GM12878 (cell line): ENCODE data around the gene PGM5. TPM values are rescaled to one million over a fixed set of nuclear protein-coding genes. Genes with fewer than 3 reads are reported as not detected.

Experiments
- ASH2L ChIP-seq: fragments of 300-600, 200-600 bp; sonication (generic); IDR thresholded peaks from 2 replicates; pipeline ENCODE4 v1.6.1; 2017; ENCODE audit warnings: low read depth, mild to moderate bottlenecking, borderline replicate concordance
- CBX5 ChIP-seq: sonication (generic); IDR thresholded peaks from 2 replicates; pipeline ENCODE4 v1.6.1; 2016; ENCODE audit warnings: low read depth, moderate library complexity, mild to moderate bottlenecking, inconsistent platforms
- DPF2 ChIP-seq: fragments of 450-650 bp; IDR thresholded peaks from 2 replicates; pipeline ENCODE4 v1.6.1; 2017; ENCODE audit warnings: mild to moderate bottlenecking
- E2F4 ChIP-seq: IDR thresholded peaks from 2 replicates; pipeline ENCODE4 v1.6.1; 2012; ENCODE audit warnings: low read depth, low read length, improper control_type of control experiment
- E2F8 ChIP-seq: fragments of 450-650 bp; IDR thresholded peaks from 2 replicates; pipeline ENCODE4 v1.6.1; 2018; ENCODE audit warnings: mild to moderate bottlenecking, low read depth, moderate library complexity; ENCODE audit not compliant: partially characterized antibody
- EGR1 ChIP-seq, 2 experiments: IDR thresholded peaks; 1 replicate in 1 of 2; 2 replicates in 1 of 2; pipeline ENCODE4 v1.6.1; 2011 to 2012; ENCODE audit warnings: low read depth in 2 of 2, low read length in 2 of 2, borderline replicate concordance in 1 of 2, mild to moderate bottlenecking in 1 of 2, moderate library complexity in 1 of 2
- FOXM1 ChIP-seq: IDR thresholded peaks from 2 replicates; pipeline ENCODE4 v1.6.1; 2012; ENCODE audit warnings: low read depth, mild to moderate bottlenecking, inconsistent platforms, low read length, moderate library complexity
- IRF3 ChIP-seq: fragments of 450-650 bp; IDR thresholded peaks from 2 replicates; pipeline ENCODE4 v1.6.1; 2014; ENCODE audit warnings: mild to moderate bottlenecking
- LARP7 ChIP-seq: fragments of 450-650 bp; IDR thresholded peaks from 2 replicates; pipeline ENCODE4 v1.6.1; 2017; ENCODE audit warnings: mild to moderate bottlenecking
- MAX ChIP-seq: IDR thresholded peaks from 2 replicates; pipeline ENCODE4 v1.6.1; 2012; ENCODE audit warnings: low read depth, low read length, improper control_type of control experiment
- MLLT1 ChIP-seq: fragments of 450-650 bp; IDR thresholded peaks from 2 replicates; pipeline ENCODE4 v1.6.1; 2016; ENCODE audit warnings: mild to moderate bottlenecking
- PAX5 ChIP-seq: IDR thresholded peaks from 2 replicates; pipeline ENCODE4 v1.6.1; 2011; ENCODE audit warnings: low read depth, low read length, borderline replicate concordance
- PAX8 ChIP-seq: fragments of 450-650 bp; IDR thresholded peaks from 2 replicates; pipeline ENCODE4 v1.6.1; 2017; ENCODE audit warnings: mild to moderate bottlenecking, moderate library complexity
- POLR2A ChIP-seq: IDR thresholded peaks from 2 replicates; pipeline ENCODE4 v1.6.1; 2011; ENCODE audit warnings: low read depth, mild to moderate bottlenecking, low read length
- POLR2AphosphoS5 ChIP-seq: IDR thresholded peaks from 2 replicates; pipeline ENCODE4 v1.6.1; 2011; ENCODE audit warnings: mild to moderate bottlenecking, low read length, inconsistent platforms
- RAD21 ChIP-seq: IDR thresholded peaks from 2 replicates; pipeline ENCODE4 v1.6.1; 2011; ENCODE audit warnings: mild to moderate bottlenecking, low read depth, low read length, moderate library complexity; ENCODE audit not compliant: insufficient read depth
- SIX5 ChIP-seq: IDR thresholded peaks from 2 replicates; pipeline ENCODE4 v1.6.1; 2011; ENCODE audit warnings: mild to moderate bottlenecking, low read depth, low read length, moderate library complexity; ENCODE audit not compliant: severe bottlenecking
- SP1 ChIP-seq: IDR thresholded peaks from one replicate; pipeline ENCODE4 v1.6.1; 2011; ENCODE audit warnings: low read depth, low read length
- SREBF1 ChIP-seq: IDR thresholded peaks from 2 replicates; pipeline ENCODE4 v1.6.1; 2012; ENCODE audit warnings: mild to moderate bottlenecking, low read length
- SREBF2 ChIP-seq: IDR thresholded peaks from 2 replicates; pipeline ENCODE4 v1.6.1; 2012; ENCODE audit warnings: mild to moderate bottlenecking, low read length
- TCF3 ChIP-seq: IDR thresholded peaks from 2 replicates; pipeline ENCODE4 v1.6.1; 2012; ENCODE audit warnings: low read depth, mild to moderate bottlenecking, low read length, borderline replicate concordance; ENCODE audit not compliant: insufficient read depth
- polyA plus RNA-seq, 11 experiments: library from polyadenylated mRNA; depleted of rRNA in 4 of 11; unstranded in 6 of 11; stranded (reverse) in 5 of 11; fragments of >200 nt; fragmentation: Nextera tagmentation in 4 of 11; fragmentation: Illumina TruSeq in 1 of 11; extraction: Ambion mirVana in 4 of 11; extraction: Trizol in 1 of 11; gene quantifications; 1 replicate in 1 of 11; 2 replicates in 10 of 11; pipeline versions ENCODE4 v1.2.1 to v1.2.3, GENCODE V29; 2011 to 2016; ENCODE audit warnings: inconsistent platforms in 2 of 11, missing spikeins in 2 of 11, low read depth in 1 of 11
- total RNA-seq, 4 experiments: library from RNA; depleted of rRNA in 3 of 4; stranded (reverse); fragments of >200 nt in 3 of 4; fragmentation: Illumina TruSeq in 1 of 4; extraction: Trizol in 1 of 4; gene quantifications; 2 replicates each; pipeline versions ENCODE4 v1.2.1 to v1.2.3, GENCODE V29; 2013 to 2021

PGM5 gene
- total and polyA plus RNA-seq, 10 of the 15 experiments (the other 5 are each of a cell fraction or from before 2014, with no cell fraction given) = 0.28 to 0.73 TPM; not detected in 8

GRCh38 chr9:68577774-68578591, 221.6 kb downstream of the PGM5 start (continued):
- TF ChIP-seq E2F8 = no peak
- no peak for TF ChIP-seq E2F4
- TF ChIP-seq DPF2 = peak; percentile 81
- TF ChIP-seq SREBF1 = no peak
- no peak for TF ChIP-seq ASH2L
- TF ChIP-seq CBX5 = no peak
- TF ChIP-seq IRF3 = no peak
- no peak for TF ChIP-seq POLR2A
- TF ChIP-seq MAX = no peak
- TF ChIP-seq RAD21 = no peak
- no peak for TF ChIP-seq TCF3
- TF ChIP-seq PAX8 = no peak
- no peak; the same call in 1 of the 2 replicates for TF ChIP-seq LARP7
- TF ChIP-seq SIX5 = no peak
- TF ChIP-seq SREBF2 = no peak
- TF ChIP-seq FOXM1 = peak; percentile 94
- TF ChIP-seq PAX5 = peak; percentile 57; the same call in 1 of the 2 replicates
- no peak for TF ChIP-seq POLR2AphosphoS5
- TF ChIP-seq MLLT1 = 0 out of 2 replicates have a peak, but pooled peaks have one; percentile 38
- TF ChIP-seq SP1 = no peak
- TF ChIP-seq EGR1 (IDR thresholded peaks at IDR 0.05; ENCODE audit: borderline replicate concordance in 1 of 2, low read depth in 2 of 2, low read length in 2 of 2) = no peak
